ENCODE data around the gene TSSC4. TPM values are rescaled to one million over a fixed set of nuclear protein-coding genes. Genes with fewer than 3 reads are reported as not detected.

TSSC4 gene
- total RNA-seq, 1 experiment from 2014 or later = 47.1 TPM

DNA sequence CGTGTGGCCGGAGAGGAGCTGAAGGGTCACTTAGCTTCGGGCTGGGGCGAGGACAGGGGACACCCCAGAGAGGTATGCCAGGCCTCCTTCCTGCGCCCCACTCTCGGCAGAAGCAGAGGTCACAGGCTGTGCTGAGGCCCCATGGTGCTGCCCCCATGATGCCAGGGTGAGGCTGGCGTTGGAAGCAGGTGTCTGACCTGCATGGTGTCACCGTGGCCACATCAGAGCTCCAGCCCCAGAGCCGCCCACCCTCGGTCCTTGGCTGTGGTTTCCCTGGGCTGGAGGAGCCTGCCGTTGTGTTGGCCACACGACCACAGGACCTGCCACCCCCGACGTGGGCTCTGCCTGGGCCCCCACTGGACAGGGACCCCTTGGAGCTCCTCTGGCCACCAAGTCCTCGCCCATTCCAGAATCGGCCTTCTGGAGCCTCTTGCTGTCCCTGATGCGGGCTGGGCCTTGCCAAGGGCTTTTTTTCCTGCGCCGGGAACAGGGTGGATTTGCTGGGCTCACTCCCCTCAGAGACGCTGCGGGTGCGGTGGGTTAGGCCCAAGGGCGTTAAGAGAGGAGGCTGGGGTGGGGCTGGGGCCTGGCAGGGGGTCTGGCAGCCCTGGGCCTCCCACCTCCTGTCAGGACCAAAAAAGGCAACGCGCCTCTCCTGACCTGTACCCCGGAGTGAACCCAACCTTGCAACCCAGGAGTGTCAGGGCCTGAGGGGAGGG lies 8.2 kb upstream of the TSSC4 start:
- CTCF ChIA-PET = no interaction called here
- no peaks in the 10 kb centered on the region for H3K9me3 ChIP-seq (ENCODE audit: control insufficient read depth in 1 of 2, insufficient read depth in 1 of 2, low read depth in 1 of 2, low read length in 2 of 2)
- peaks cover 6 to 27% of the 10 kb centered on the region in 2 experiments for H3K4me1 ChIP-seq (ENCODE audit: control insufficient read depth in 1 of 2, insufficient read depth in 2 of 2, low read length in 2 of 2)

GRCh38 chr11:2393111-2393868 lies 7.3 kb upstream of the TSSC4 start:
- CTCF ChIA-PET = no interaction called here
- Histone ChIP-seq H3K4me3 (replicated peaks in 1 of 2; ENCODE audit: low read depth in 1 of 2, low read length in 2 of 2) (no peak overlapping the region), H3K27me3 (ENCODE audit: insufficient read depth, low read length) (no peaks in the 10 kb centered on the region), H3K4me2 (ENCODE audit: low read length) (no peak overlapping the region), H3K9me3 (ENCODE audit: control insufficient read depth in 1 of 2, insufficient read depth in 1 of 2, low read depth in 1 of 2, low read length in 2 of 2) (no peaks in the 10 kb centered on the region), H3K4me1 (ENCODE audit: control insufficient read depth in 1 of 2, insufficient read depth in 2 of 2, low read length in 2 of 2) (peaks cover 6 to 29% of the 10 kb centered on the region in 2 experiments), H3K36me3 (ENCODE audit: control insufficient read depth in 1 of 2, insufficient read depth in 2 of 2, low read length in 2 of 2) (peaks cover 13 to 15% of the 10 kb centered on the region in 2 experiments; a peak in 3 of 4 replicates), H3K79me2 (ENCODE audit: insufficient read depth, low read length) (peaks cover 62% of the 10 kb centered on the region), H3K9me2 (ENCODE audit: insufficient read depth) (no peaks in the 10 kb centered on the region), H3K27ac (ENCODE audit: low read depth, low read length) (no peak overlapping the region), H4K20me1 (ENCODE audit: insufficient read depth) (no peaks in the 10 kb centered on the region), H3K9ac (ENCODE audit: low read length) (no peak overlapping the region), H2AFZ (ENCODE audit: low read depth, low read length, poor library complexity, severe bottlenecking) (no peak overlapping the region)
- intact Hi-C loops (cut with micrococcal nuclease) = no loop called here
- BruUV-seq (replicated peaks) = no TSS peak
- POLR2A ChIA-PET = no interaction called here
- DNase-seq (ENCODE audit: low read depth, low spot score) = no peak
- ATAC-seq = no peak
- no peak for TF ChIP-seq SIN3A (IDR thresholded peaks at IDR 0.05; ENCODE audit: low read depth)
- TF ChIP-seq, protein P1, sequence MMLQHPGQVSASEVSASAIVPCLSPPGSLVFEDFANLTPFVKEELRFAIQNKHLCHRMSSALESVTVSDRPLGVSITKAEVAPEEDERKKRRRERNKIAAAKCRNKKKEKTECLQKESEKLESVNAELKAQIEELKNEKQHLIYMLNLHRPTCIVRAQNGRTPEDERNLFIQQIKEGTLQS (IDR thresholded peaks at IDR 0.05) = no peak
- RAD21 ChIA-PET (ENCODE audit: low non-redundant PET in 1 of 2, low total read pairs in 2 of 2, uncharacterized antibody in 2 of 2, unreplicated experiment in 2 of 2) = no interaction called here

More for the DNA sequence above, 8.2 kb upstream of the TSSC4 start:
- H3K27ac ChIP-seq (ENCODE audit: low read depth, low read length) = no peak overlapping the region
- ATAC-seq (no peak), DNase-seq (ENCODE audit: low read depth, low spot score) (no peak)
- H2AFZ ChIP-seq (ENCODE audit: low read depth, low read length, poor library complexity, severe bottlenecking) = no peak overlapping the region
- H3K27me3 ChIP-seq (ENCODE audit: insufficient read depth, low read length) = no peaks in the 10 kb centered on the region
- POLR2A ChIA-PET = no interaction called here
- H3K9me2 ChIP-seq (ENCODE audit: insufficient read depth) = no peaks in the 10 kb centered on the region
- intact Hi-C loops (cut with micrococcal nuclease) = no loop called here
- no peak overlapping the region for H3K4me2 ChIP-seq (ENCODE audit: low read length)
- H3K9ac ChIP-seq (ENCODE audit: low read length) = no peak overlapping the region
- no peak overlapping the region for H3K4me3 ChIP-seq (replicated peaks in 1 of 2; ENCODE audit: low read depth in 1 of 2, low read length in 2 of 2)
- H3K36me3 ChIP-seq (ENCODE audit: control insufficient read depth in 1 of 2, insufficient read depth in 2 of 2, low read length in 2 of 2) = peaks cover 13% of the 10 kb centered on the region in 2 experiments; a peak in 3 of 4 replicates
- no peak for TF ChIP-seq CBX3 (IDR thresholded peaks at IDR 0.05; ENCODE audit: low read depth)
- RAD21 ChIA-PET (ENCODE audit: low non-redundant PET in 1 of 2, low total read pairs in 2 of 2, uncharacterized antibody in 2 of 2, unreplicated experiment in 2 of 2) = no interaction called here
- peaks cover 71% of the 10 kb centered on the region for H3K79me2 ChIP-seq (ENCODE audit: insufficient read depth, low read length)
- BruUV-seq (replicated peaks) = no TSS peak
- no peaks in the 10 kb centered on the region for H4K20me1 ChIP-seq (ENCODE audit: insufficient read depth)

Data from HCT116 (cell line).